ENCODE data around the gene QSOX1.
"Not testable (repeated sequence)": the region's sequence is repeated elsewhere in the genome, so short reads cannot be mapped to it uniquely, and the experiment has no call there.

QSOX1 gene, protein sequence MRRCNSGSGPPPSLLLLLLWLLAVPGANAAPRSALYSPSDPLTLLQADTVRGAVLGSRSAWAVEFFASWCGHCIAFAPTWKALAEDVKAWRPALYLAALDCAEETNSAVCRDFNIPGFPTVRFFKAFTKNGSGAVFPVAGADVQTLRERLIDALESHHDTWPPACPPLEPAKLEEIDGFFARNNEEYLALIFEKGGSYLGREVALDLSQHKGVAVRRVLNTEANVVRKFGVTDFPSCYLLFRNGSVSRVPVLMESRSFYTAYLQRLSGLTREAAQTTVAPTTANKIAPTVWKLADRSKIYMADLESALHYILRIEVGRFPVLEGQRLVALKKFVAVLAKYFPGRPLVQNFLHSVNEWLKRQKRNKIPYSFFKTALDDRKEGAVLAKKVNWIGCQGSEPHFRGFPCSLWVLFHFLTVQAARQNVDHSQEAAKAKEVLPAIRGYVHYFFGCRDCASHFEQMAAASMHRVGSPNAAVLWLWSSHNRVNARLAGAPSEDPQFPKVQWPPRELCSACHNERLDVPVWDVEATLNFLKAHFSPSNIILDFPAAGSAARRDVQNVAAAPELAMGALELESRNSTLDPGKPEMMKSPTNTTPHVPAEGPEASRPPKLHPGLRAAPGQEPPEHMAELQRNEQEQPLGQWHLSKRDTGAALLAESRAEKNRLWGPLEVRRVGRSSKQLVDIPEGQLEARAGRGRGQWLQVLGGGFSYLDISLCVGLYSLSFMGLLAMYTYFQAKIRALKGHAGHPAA

DNA sequence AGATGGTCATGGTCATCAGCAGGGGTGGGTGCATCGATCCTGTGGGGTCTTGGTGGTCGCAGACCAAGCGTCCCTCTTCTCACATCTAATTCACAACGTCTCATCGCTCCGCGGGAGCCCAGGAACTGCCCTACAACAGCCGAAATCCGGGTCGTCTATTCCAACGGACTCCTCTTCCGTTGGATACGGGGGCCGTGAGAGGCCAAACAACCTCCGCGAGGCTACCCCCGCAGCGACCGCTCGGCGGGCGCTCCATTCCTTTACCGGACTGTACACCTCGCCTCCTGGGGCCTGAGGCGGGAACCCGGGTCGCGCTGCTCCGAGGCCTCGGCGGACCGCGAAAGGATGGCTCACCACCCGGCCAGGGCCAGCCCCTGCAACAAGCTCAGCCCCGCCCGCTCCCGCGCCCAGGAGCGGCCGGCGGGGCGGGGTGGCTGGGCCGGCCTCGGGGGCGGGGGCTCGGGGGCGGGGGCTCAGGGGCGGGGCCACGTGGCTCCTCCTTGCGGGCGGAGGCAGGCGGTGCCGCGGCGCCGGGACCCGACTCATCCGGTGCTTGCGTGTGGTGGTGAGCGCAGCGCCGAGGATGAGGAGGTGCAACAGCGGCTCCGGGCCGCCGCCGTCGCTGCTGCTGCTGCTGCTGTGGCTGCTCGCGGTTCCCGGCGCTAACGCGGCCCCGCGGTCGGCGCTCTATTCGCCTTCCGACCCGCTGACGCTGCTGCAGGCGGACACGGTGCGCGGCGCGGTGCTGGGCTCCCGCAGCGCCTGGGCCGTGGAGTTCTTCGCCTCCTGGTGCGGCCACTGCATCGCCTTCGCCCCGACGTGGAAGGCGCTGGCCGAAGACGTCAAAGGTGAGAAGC is at the start of gene QSOX1:
TSS of gene QSOX1 (plus strand) at position 545 of the 857 bp plus-strand sequence. CDS start at position 584, 39 bp downstream.
- DNase-seq (ENCODE audit: low read depth) = no peak

DNA sequence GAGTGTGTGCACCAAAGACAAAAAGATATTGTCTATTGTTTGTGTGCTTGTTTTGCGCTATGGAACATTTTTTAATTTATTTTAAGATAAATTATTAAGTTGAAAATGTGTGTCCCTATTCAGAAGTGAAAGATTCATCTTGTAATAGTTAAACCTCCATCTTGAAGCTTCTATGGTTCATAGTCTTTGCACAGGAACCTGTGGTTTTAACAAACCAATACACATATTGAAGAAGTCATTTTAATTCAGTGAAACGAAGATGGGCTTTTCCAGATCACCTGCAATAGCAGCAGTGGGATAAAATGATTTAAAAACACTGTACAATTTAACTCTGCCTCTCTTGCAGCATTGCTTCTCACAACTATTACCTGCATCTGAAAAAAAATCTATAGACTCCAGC is 42.6 kb upstream of the QSOX1 start:
- no peak for DNase-seq (ENCODE audit: low read depth)

GRCh38 chr1:180112984-180113647 is 41.6 kb upstream of the QSOX1 start:
- no peak for DNase-seq (ENCODE audit: low read depth)

DNA sequence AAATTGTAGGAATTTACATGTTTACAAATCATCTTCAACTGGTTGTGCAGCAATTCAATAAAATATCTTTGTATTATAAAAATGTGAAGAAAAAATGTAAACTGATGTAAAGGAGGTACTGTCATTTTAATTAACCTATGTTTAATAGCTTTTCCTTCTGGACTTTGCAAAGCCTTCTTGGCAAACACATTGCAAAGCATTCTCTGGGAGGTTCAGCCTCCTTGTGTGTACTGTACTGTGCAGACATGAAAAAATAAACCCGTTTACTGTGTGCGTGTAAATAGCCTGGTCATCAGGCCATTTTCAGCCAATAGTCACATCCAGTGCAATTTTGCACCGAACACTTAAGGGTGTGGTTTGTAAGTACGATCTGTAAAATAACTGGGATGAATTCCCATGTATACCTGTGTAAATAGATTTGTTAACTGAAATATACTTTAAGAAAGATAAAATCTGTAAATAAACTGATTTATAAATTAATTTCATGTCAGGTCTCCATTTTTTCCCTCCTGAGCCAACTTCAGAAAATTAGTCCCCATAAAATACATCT is 40.2 kb upstream of the QSOX1 start:
- DNase-seq (ENCODE audit: low read depth) = no peak

DNA sequence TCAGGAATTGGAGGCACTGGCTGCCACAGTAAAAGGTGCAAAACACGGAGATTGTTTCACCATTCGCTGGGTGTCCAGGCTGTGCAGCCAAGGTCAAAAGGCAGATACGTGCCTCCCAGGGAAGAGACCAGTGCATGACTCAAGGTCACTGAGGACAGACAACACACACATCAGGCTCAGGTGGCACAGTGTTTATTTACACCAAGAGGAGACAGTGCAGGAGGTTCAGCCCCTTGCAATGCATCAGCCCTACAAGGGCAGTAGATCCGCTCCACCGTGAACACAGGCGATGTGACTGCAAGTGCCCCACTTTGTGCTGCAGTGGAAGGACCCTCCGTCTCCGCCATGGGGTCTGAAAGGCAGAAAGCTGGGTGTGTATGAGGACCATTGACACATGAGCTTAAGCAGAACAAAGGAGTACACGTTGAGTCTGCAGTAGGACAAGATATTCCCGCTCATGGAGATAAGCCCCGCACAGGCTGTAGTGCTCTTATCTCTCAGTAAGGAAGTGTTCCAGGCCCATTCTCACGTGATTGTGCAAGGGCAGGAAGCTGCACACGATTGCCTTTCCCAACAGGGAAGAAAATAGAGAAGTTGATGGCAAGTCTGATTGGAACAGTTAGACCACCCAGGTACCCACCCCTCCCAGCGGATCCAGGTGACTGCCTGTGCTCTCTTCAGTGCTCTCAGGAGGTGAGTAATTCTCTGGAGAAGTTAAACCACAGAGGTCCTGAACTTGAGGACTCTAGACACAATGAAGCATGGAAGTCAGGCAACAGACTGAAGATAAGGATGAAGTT is 37.5 kb upstream of the QSOX1 start:
- no peak for DNase-seq (ENCODE audit: low read depth)

DNA sequence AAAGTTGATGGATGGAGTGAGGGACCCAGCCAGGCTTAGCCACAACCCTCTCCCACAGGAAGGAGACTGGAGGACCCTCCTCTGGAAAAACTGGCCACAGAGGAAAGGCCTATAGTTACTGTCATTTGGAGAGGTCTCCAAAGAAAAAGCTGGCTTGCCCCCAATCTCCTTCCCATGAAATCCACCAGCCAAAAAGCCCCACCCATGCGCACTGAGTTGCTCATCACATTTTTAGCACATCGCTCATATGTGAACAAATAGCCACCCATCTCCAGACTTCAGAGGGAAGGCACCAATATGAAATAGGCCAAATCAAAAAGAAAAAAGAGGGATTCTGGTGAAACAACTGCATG is 36.9 kb upstream of the QSOX1 start:
- peak; percentile 14 for DNase-seq (ENCODE audit: low read depth)

- no peak for DNase-seq (ENCODE audit: low read depth)
Measured at GRCh38 chr1:180119837-180120236, 34.8 kb upstream of the QSOX1 start.

- DNase-seq (ENCODE audit: low read depth) = no peak
Measured at GRCh38 chr1:180123463-180123936, 31.2 kb upstream of the QSOX1 start.

GRCh38 chr1:180130651-180131050 is 24.0 kb upstream of the QSOX1 start:
- DNase-seq (ENCODE audit: low read depth) = no peak

- peak; percentile 75 for DNase-seq (ENCODE audit: low read depth)
Measured at GRCh38 chr1:180131510-180131909, 23.2 kb upstream of the QSOX1 start.

DNA sequence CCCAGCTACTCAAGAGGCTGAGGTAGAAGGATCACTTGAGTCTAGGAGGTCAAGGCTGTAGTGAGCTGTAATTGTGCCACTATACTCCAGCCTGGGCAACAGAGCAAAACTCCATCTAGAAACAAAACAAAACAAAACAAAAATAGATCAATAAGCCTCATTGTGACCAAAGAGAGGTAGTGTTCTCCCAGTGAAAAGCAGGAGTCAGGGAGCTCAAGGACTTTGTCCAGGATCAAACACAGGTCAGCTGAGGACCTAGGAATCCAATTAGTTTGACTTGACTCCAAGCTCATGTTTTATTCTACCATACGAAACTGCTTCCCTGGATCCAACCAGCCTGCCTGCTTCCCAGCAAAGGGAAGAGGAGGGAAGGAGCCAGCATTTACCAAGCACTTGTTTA is 21.5 kb upstream of the QSOX1 start:
- no peak for DNase-seq (ENCODE audit: low read depth)

DNA sequence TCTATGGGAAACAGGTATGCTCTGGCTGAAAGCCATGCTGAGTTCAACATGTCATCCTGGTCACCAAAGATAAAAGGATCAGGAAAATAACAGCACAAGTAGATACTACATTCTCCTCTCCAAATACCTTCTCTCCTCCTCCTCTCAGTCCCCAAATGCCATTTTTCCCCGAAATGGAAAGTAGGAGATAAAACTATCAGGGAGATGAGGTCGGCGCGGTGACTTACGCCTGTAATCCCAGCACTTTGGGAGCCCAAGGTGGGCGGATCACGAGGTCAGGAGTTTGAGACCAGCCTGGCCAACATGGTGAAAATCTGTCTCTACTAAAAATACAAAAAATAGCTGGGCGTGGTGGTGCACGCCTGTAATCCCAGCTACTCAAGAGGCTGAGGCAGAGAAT is 21.0 kb upstream of the QSOX1 start:
- not testable (repeated sequence) for DNase-seq (ENCODE audit: low read depth)

DNA sequence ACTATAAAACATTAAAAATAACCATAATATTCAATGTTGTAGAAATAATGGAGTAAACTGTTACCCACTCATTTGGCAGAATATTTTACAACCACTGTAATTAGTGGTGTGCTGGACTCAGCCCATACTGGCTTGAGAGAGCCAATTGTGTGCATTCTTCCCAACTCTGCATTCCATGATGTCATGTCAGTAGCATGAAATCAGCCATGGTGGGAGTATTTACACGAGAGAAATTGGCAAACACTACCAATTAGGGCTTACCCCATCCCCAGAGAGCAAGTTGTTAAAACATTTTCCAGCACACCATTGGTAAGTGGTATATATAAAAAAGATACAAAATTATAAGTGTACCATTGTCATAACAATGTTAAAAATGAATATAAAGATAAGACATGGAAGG is 19.1 kb upstream of the QSOX1 start:
- DNase-seq (ENCODE audit: low read depth) = no peak

DNA sequence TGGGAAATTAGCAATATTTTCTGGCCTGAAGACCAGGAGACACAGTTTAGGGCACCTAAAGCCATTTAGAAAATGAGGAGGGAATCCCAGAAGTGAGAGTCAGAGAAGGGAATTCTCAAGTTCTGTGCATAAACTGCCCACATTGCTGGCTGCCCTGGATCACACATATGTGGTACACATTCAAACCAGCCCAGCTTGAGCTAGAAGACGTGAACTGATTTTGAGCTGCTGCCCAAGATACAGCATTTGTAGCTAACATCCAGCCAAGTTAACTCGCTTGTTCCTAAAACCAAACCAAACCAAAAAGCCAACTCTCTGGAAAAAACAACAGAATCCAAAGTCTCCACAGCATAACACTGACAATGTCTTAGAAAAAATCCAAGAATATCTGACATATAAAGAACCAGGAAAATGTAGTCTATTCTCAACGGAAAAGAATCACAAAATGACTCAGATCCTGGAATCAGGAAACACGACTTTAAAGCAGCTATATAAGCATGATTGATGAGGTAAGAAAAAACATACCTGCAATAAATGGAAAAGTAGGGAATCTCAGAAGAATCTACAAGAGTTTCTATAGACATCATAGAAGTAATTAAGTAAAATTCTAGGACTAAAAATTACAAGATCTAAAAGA is 18.2 kb upstream of the QSOX1 start:
- no peak for DNase-seq (ENCODE audit: low read depth)

DNA sequence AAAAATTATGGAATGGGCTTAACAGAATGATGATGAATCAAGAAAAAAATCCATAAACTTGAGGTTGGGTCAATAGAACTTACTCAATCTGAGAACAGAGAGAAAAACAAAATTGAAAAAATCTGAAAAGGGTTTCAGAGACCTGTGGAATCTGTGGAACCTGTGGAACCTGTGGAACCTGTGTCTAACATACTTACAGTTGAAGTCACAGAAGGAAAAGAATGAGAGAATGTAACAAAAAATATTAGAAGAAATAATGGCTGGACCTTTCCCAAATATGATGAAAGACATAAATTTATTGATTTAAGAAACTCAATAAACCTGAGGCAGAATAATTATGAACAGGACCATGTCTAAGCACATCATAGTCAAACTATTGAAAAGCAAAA is 17.7 kb upstream of the QSOX1 start:
- DNase-seq (ENCODE audit: low read depth) = no peak

DNA sequence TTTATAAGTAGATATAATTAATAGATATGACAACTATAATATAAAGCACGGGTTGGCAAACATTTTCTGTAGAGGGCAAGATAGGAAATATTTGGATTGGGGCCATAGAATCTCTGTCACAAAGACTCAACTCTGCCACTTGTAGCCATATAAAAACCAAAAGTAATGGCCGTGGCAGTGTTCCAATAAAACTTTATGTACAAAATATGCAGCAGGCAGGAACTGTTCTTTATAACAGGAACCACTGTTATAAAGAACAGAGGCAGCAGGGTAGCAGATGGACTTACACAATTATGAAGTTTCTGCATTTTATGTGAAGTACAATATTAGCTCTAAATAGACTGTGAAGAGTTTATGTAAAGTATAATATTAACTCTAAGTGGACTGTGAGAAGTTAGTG is 16.9 kb upstream of the QSOX1 start:
- no peak for DNase-seq (ENCODE audit: low read depth)

- DNase-seq (ENCODE audit: low read depth) = no peak
Measured at GRCh38 chr1:180141381-180141934, 13.2 kb upstream of the QSOX1 start.

GRCh38 chr1:180143359-180143758 is 11.3 kb upstream of the QSOX1 start:
- DNase-seq (ENCODE audit: low read depth) = no peak

- no peak for DNase-seq (ENCODE audit: low read depth)
Measured at GRCh38 chr1:180144659-180145357, 9.9 kb upstream of the QSOX1 start.

Data from non-pigmented ciliary epithelial cell (primary cell).